NCI-H2196 treated with DMSO at 0.1 percent for 48 hours (cell line): ENCODE measurements around the gene MEI1.
"Not testable (repeated sequence)": the region's sequence is repeated elsewhere in the genome, so short reads cannot be mapped to it uniquely, and the experiment has no call there.

Source experiments
- DNase-seq: peaks from one replicate; lab custom pipeline; 2025; ENCODE audit not compliant: unreplicated experiment; lab: John Stamatoyannopoulos, UW

Gene MEI1

GRCh38 chr22:41682033-41682807 is 17.1 kb upstream of the MEI1 start:
- DNase-seq: peak; percentile 67

- DNase-seq: no peak
These were observed 16.3 kb upstream of the MEI1 start for GRCh38 chr22:41683052-41683451.

- no peak for DNase-seq
These were observed 15.7 kb upstream of the MEI1 start for GRCh38 chr22:41683616-41684015.

- no peak for DNase-seq
These were observed 15.1 kb upstream of the MEI1 start for GRCh38 chr22:41684194-41684593.

GRCh38 chr22:41686890-41687289 is 12.4 kb upstream of the MEI1 start:
- DNase-seq: not testable (repeated sequence)

- no peak for DNase-seq
These were observed 11.4 kb upstream of the MEI1 start for GRCh38 chr22:41687901-41688364.

- DNase-seq: peak; percentile 78
These were observed 10.7 kb upstream of the MEI1 start, which contains the start of gene SNU13 for GRCh38 chr22:41688365-41689211. SNU13 (minus strand) TSS chr22:41688867; CDS start chr22:41688796, 71 bp downstream.

- no peak for DNase-seq
These were observed 8.8 kb upstream of the MEI1 start for GRCh38 chr22:41690476-41690875.

GRCh38 chr22:41695211-41695610 is 4.1 kb upstream of the MEI1 start:
- DNase-seq: no peak

GRCh38 chr22:41696703-41697102 is 2.6 kb upstream of the MEI1 start:
- no peak for DNase-seq

- peak; percentile 62 for DNase-seq
These were observed 2.1 kb upstream of the MEI1 start for GRCh38 chr22:41697126-41697775.

GRCh38 chr22:41700108-41700364 is 733 bp downstream of the MEI1 start:
- no peak for DNase-seq

GRCh38 chr22:41702763-41703162 is 3.5 kb downstream of the MEI1 start:
- no peak for DNase-seq

- DNase-seq: no peak
These were observed 10.0 kb downstream of the MEI1 start for GRCh38 chr22:41709341-41709740.

- no peak for DNase-seq
These were observed 13.7 kb downstream of the MEI1 start for GRCh38 chr22:41713004-41713403.

GRCh38 chr22:41722496-41722895 is 23.2 kb downstream of the MEI1 start:
- no peak for DNase-seq

- DNase-seq: no peak
These were observed 26.3 kb downstream of the MEI1 start for GRCh38 chr22:41725510-41726110.

GRCh38 chr22:41731609-41732008 is 32.3 kb downstream of the MEI1 start:
- DNase-seq: no peak

- no peak for DNase-seq
These were observed 32.9 kb downstream of the MEI1 start for GRCh38 chr22:41732096-41732772.

- not testable (repeated sequence) for DNase-seq
These were observed 33.9 kb downstream of the MEI1 start for GRCh38 chr22:41733241-41733640.

GRCh38 chr22:41739576-41739975 is 40.3 kb downstream of the MEI1 start:
- no peak for DNase-seq
